Hematopoietic multipotent progenitor cell treated with erythropoietin and hydrocortisone succinate and interleukin-3 and kit ligand, for 8 days (in vitro differentiated cells): Measurements from ENCODE around the gene TPRKB.
"Not testable (repeated sequence)": the region's sequence is repeated elsewhere in the genome, so short reads cannot be mapped to it uniquely, and the experiment has no call there.

ENCODE experiments used
- DNase-seq: peaks from one replicate; pipeline ENCODE4 v3.0.0-alpha.2; 2015

TPRKB gene

GRCh38 chr2:73736855-73737779 is at the start of gene TPRKB:
TPRKB (minus strand) TSS chr2:73737345; CDS start chr2:73734569, 2,776 bp downstream.
- peak; percentile 99 for DNase-seq

- DNase-seq = not testable (repeated sequence)
These were observed 46.7 kb upstream of the TPRKB start, which contains the start of gene C2orf78 for GRCh38 chr2:73783883-73784282. C2orf78 (plus strand) TSS chr2:73784183; CDS start chr2:73784310, 127 bp downstream.

GRCh38 chr2:73783402-73783801 is 46.3 kb upstream of the TPRKB start:
- not testable (repeated sequence) for DNase-seq

- DNase-seq = no peak
These were observed 43.1 kb upstream of the TPRKB start for GRCh38 chr2:73780237-73780582.

GRCh38 chr2:73779467-73780236 is 42.5 kb upstream of the TPRKB start, which contains the start of gene DUSP11:
DUSP11 (minus strand) TSS chr2:73780103; CDS start chr2:73779974, 129 bp downstream.
- DNase-seq = peak; percentile 98

- not testable (repeated sequence) for DNase-seq
These were observed 41.8 kb upstream of the TPRKB start for GRCh38 chr2:73778867-73779466.

GRCh38 chr2:73776869-73777519 is 39.8 kb upstream of the TPRKB start:
- DNase-seq = no peak

- no peak for DNase-seq
These were observed 39.2 kb upstream of the TPRKB start for GRCh38 chr2:73776381-73776780.

- DNase-seq = peak; percentile 16
These were observed 35.7 kb upstream of the TPRKB start for GRCh38 chr2:73772819-73773218.

GRCh38 chr2:73770725-73771124 is 33.6 kb upstream of the TPRKB start:
- no peak for DNase-seq

GRCh38 chr2:73766994-73767393 is 29.8 kb upstream of the TPRKB start:
- DNase-seq = no peak

GRCh38 chr2:73766349-73766748 is 29.2 kb upstream of the TPRKB start:
- DNase-seq = no peak

GRCh38 chr2:73764945-73765344 is 27.8 kb upstream of the TPRKB start:
- DNase-seq = no peak

GRCh38 chr2:73762571-73762970 is 25.4 kb upstream of the TPRKB start:
- no peak for DNase-seq

- no peak for DNase-seq
These were observed 22.8 kb upstream of the TPRKB start for GRCh38 chr2:73759904-73760303.

- no peak for DNase-seq
These were observed 22.2 kb upstream of the TPRKB start for GRCh38 chr2:73759285-73759764.

GRCh38 chr2:73754332-73754731 is 17.2 kb upstream of the TPRKB start:
- DNase-seq = not testable (repeated sequence)

- no peak for DNase-seq
These were observed 12.2 kb upstream of the TPRKB start for GRCh38 chr2:73749314-73749713.

GRCh38 chr2:73746877-73747208 is 9.7 kb upstream of the TPRKB start:
- DNase-seq = no peak

GRCh38 chr2:73746015-73746876 is 9.1 kb upstream of the TPRKB start:
- DNase-seq = no peak

GRCh38 chr2:73740767-73741166 is 3.6 kb upstream of the TPRKB start:
- DNase-seq = no peak

GRCh38 chr2:73739101-73739500 is 2.0 kb upstream of the TPRKB start:
- DNase-seq = no peak
